RWPE1 (cell line): ENCODE measurements around the gene KNCN.

Source experiments
- CTCF ChIA-PET: fragments of 350-600 bp; sonication (Branson Sonifier 250); formaldehyde crosslinking; extraction: SDS; loops from one replicate; lab custom pipeline; 2021; lab: Yijun Ruan, JAX
- POLR2A ChIA-PET: fragments of 400-600 bp; formaldehyde crosslinking; extraction: SDS; loops from one replicate; lab custom pipeline; 2020; ENCODE audit warnings: antibody characterized with exemption; ENCODE audit not compliant: low non-redundant PET; lab: Yijun Ruan, JAX
- DNase-seq: peaks from one replicate; pipeline ENCODE4 v3.0.0; 2012; ENCODE audit warnings: low spot score
- H3K27ac ChIP-seq: fragments of 450-650 bp; 2 replicates; pipeline ENCODE4 v1.5.1; 2017
- CTCF ChIP-seq: fragments of 450-650 bp; conservative IDR thresholded peaks from 2 replicates; pipeline ENCODE4 v1.5.1; 2017; ENCODE audit warnings: low read depth, mild to moderate bottlenecking

KNCN gene

GRCh38 chr1:46510341-46510997 is 41.0 kb downstream of the KNCN start:
- DNase-seq, result no peak
- CTCF ChIA-PET, result interaction anchor here (0.6 kb wide), 1 partner anchor 492 kb away, joined by 3 read pairs; no protein-coding TSS in a partner anchor
- TF ChIP-seq CTCF, result no peak
- POLR2A ChIA-PET, result no interaction called here
- H3K27ac ChIP-seq, result no peak overlapping the region

GRCh38 chr1:46508757-46509156 is 42.7 kb downstream of the KNCN start:
- ChIA-PET POLR2A (no interaction called here), CTCF (no interaction called here)
- H3K27ac ChIP-seq, result no peak overlapping the region
- no peak for TF ChIP-seq CTCF
- peak; percentile 71 for DNase-seq

- no peak for TF ChIP-seq CTCF
- H3K27ac ChIP-seq, result no peak overlapping the region
- CTCF ChIA-PET, result no interaction called here
- DNase-seq, result no peak
- POLR2A ChIA-PET, result no interaction called here
Measured at GRCh38 chr1:46506470-46507219, 44.8 kb downstream of the KNCN start.

- TF ChIP-seq CTCF, result no peak
- ChIA-PET CTCF (no interaction called here), POLR2A (no interaction called here)
- H3K27ac ChIP-seq, result no peak overlapping the region
- DNase-seq, result no peak
Measured at GRCh38 chr1:46503421-46503820, 48.0 kb downstream of the KNCN start.

GRCh38 chr1:46501528-46501927 is 49.9 kb downstream of the KNCN start:
- ChIA-PET CTCF (interaction anchor here (0.5 kb wide), 1 partner anchor 202 kb away, joined by 4 read pairs; no protein-coding TSS in a partner anchor), POLR2A (no interaction called here)
- H3K27ac ChIP-seq, result no peak overlapping the region
- TF ChIP-seq CTCF, result no peak
- DNase-seq, result no peak

- DNase-seq, result no peak
- TF ChIP-seq CTCF, result no peak
- no peak overlapping the region for H3K27ac ChIP-seq
- ChIA-PET CTCF (no interaction called here), POLR2A (no interaction called here)
Measured at GRCh38 chr1:46497665-46498064, 53.8 kb downstream of the KNCN start.
